WI38 (cell line): ENCODE data around the gene MTCL3.
"Not testable (repeated sequence)": the region's sequence is repeated elsewhere in the genome, so short reads cannot be mapped to it uniquely, and the experiment has no call there.

Experiments
- H3K4me3 ChIP-seq: 2 replicates; pipeline ENCODE4 v1.5.1; 2011; ENCODE audit warnings: low read depth, mild to moderate bottlenecking, control low read depth, low read length
- CTCF ChIP-seq: IDR thresholded peaks from 2 replicates; pipeline ENCODE4 v1.5.1; 2012; ENCODE audit warnings: low read depth, mild to moderate bottlenecking, control low read depth, low read length

The MTCL3 gene

GRCh38 chr6:127434651-127435050 is 84.5 kb downstream of the MTCL3 start:
- no peak overlapping the region for H3K4me3 ChIP-seq
- no peak for TF ChIP-seq CTCF

GRCh38 chr6:127428562-127428961 is 90.6 kb downstream of the MTCL3 start:
- H3K4me3 ChIP-seq: not testable (repeated sequence)

GRCh38 chr6:127423921-127424320 is 95.2 kb downstream of the MTCL3 start:
- no peak for TF ChIP-seq CTCF
- H3K4me3 ChIP-seq: no peak overlapping the region
